ENCODE data around the gene SIN3A. TPM values are rescaled to one million over a fixed set of nuclear protein-coding genes. Genes with fewer than 3 reads are reported as not detected.
A peak's percentile ranks its signal among the peaks of the same experiment; 100 is the strongest.

Gene SIN3A
- total RNA-seq, 2 experiments from 2014 or later = 44.2 to 103 TPM

DNA sequence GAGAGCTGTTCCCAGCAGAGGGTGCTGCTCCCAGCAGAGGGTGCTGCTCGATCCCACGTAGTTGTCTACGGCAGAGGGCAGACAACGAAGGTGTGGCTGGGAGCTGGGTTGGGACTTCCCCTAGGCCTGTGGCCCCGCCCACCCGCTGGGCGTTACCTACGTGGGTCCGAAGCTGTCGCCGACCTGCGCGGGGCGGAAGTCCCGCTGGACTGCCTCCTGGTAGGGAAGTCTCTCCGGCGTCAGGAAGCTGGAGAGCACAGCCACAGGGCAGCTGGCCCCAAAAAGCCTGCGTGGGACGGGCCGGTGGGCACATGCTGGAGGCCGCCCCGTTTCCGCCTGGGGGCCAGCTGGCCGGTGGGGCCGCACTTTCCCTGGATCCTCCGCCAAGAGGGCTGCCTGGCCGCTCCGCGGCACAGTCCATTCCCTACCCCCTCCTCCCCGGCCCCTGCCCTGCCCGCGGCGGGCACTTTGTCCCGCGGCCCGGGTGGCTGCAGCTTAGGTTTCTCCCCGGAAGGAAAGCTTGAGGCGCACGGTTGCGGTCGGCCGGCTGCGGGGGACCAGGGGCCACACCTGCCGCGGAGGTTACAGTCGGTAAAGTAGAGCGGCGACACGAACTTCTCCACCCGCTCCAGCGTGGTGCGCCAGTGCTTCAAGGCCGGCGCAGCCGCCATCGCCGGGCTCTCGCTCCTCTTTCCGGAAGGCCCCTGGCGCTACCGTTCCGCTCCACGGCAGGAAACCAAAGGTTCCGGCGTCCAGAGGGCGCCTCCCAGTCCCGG, 83.4 kb downstream of the SIN3A start, which contains the start of gene MAN2C1:
Gene MAN2C1, minus strand, starts transcription at position 695 of the 776 bp plus-strand sequence. Its CDS starts 24 bp downstream, at position 671.
- peak; percentile 89 for TF ChIP-seq CTCF (conservative IDR thresholded peaks at IDR 0.05; ENCODE audit: low read length)
- no peak for TF ChIP-seq EZH2phosphoT487 (IDR thresholded peaks at IDR 0.05; ENCODE audit: borderline replicate concordance, low read depth, low read length)
- H2AFZ ChIP-seq (ENCODE audit: low read length) = peak within 1 kb of the TSS; percentile 55; the same call in 1 of the 2 replicates
- H4K20me1 ChIP-seq (ENCODE audit: insufficient read depth, low read length) = no peaks in the 10 kb centered on the region
- H3K36me3 ChIP-seq (ENCODE audit: insufficient read depth, low read length) = peaks cover 60% of the 10 kb centered on the region
- intact Hi-C loops (cut with micrococcal nuclease; ENCODE audit: unreplicated experiment) = loop anchor here (1.0 kb wide), 5 partner anchors 21 to 315 kb away; partner anchors contain the start of genes NEIL1, SIN3A and SNUPN
- peak within 1 kb of the TSS; percentile 86 for H3K4me2 ChIP-seq (ENCODE audit: low read length)
- no TSS peak for BruUV-seq (replicated peaks)
- H3K4me3 ChIP-seq (ENCODE audit: low read depth, low read length, poor library complexity, severe bottlenecking) = peak within 1 kb of the TSS; percentile 77
- peaks cover 17% of the 10 kb centered on the region; the same call in 1 of the 2 replicates for H3K79me2 ChIP-seq (ENCODE audit: insufficient read depth, low read depth, low read length)
- H3K27ac ChIP-seq (ENCODE audit: low read depth, low read length, poor library complexity, severe bottlenecking) = peak within 1 kb of the TSS; percentile 88
- peak; percentile 99 for DNase-seq (ENCODE audit: low spot score)
- H3K9me3 ChIP-seq (ENCODE audit: low read length) = no peaks in the 10 kb centered on the region
- ChIA-PET POLR2A (interaction anchor here (0.7 to 3.8 kb wide), 11 partner anchors 11 to 371 kb away, joined by 3 to 29 read pairs (median 3); partner anchors contain the start of genes IMP3 and SIN3A), CTCF (ENCODE audit: unreplicated experiment) (interaction anchor here (0.6 to 1.5 kb wide), 6 partner anchors 27 to 334 kb away, joined by 3 to 6 read pairs (median 4); partner anchors contain the start of genes IMP3 and SIN3A)
- peaks cover 23% of the 10 kb centered on the region for H3K4me1 ChIP-seq (ENCODE audit: insufficient read depth, low read length, poor library complexity, severe bottlenecking)
- no peaks in the 10 kb centered on the region for H3K9me2 ChIP-seq (ENCODE audit: insufficient read depth, low read length)

DNA sequence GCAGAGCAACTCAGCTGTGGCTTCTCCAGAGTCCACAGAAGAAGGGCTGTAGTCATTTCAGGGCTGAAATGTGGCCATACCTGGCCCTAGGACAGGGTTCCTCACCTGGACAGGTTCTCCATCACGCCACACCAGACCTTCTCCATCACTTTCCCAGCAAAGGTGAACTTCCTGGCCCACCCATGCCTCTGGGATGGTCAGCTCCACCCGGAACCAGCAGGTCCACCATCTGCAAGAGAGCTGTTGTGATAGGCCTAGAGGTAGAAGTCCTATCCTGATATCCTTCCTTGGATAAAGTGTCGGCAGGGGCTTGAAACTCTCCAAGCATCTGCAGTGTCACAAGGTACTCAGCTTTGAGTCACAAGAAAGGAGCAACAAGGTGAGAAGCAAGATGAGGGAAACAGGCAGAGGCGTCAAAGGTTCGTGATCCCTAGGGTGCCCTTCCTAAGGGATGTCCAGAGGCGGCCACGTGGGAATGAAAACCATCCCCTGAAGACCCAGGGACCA, 84.0 kb downstream of the SIN3A start:
- Histone ChIP-seq H3K27ac (ENCODE audit: low read depth, low read length, poor library complexity, severe bottlenecking) (peak overlapping the region; percentile 88), H3K4me1 (ENCODE audit: insufficient read depth, low read length, poor library complexity, severe bottlenecking) (peaks cover 23% of the 10 kb centered on the region), H3K4me2 (ENCODE audit: low read length) (peak overlapping the region; percentile 86), H3K79me2 (ENCODE audit: insufficient read depth, low read depth, low read length) (peaks cover 17% of the 10 kb centered on the region; the same call in 1 of the 2 replicates), H3K9me2 (ENCODE audit: insufficient read depth, low read length) (no peaks in the 10 kb centered on the region), H4K20me1 (ENCODE audit: insufficient read depth, low read length) (no peaks in the 10 kb centered on the region), H2AFZ (ENCODE audit: low read length) (peak overlapping the region; percentile 55; the same call in 1 of the 2 replicates), H3K4me3 (ENCODE audit: low read depth, low read length, poor library complexity, severe bottlenecking) (peak overlapping the region; percentile 77), H3K36me3 (ENCODE audit: insufficient read depth, low read length) (peaks cover 53% of the 10 kb centered on the region), H3K9me3 (ENCODE audit: low read length) (no peaks in the 10 kb centered on the region)
- ChIA-PET CTCF (ENCODE audit: unreplicated experiment) (interaction anchor here (0.6 to 1.5 kb wide), 5 partner anchors 84 to 334 kb away, joined by 3 to 6 read pairs (median 5); partner anchors contain the start of genes IMP3 and SIN3A), POLR2A (interaction anchor here (0.8 to 3.8 kb wide), 10 partner anchors 11 to 379 kb away, joined by 3 to 29 read pairs (median 3); partner anchors contain the start of genes IMP3 and SIN3A)
- intact Hi-C loops (cut with micrococcal nuclease; ENCODE audit: unreplicated experiment) = no loop called here
- BruUV-seq (replicated peaks) = no TSS peak
- no peak for DNase-seq (ENCODE audit: low spot score)
- no peak for TF ChIP-seq EZH2phosphoT487 (IDR thresholded peaks at IDR 0.05; ENCODE audit: borderline replicate concordance, low read depth, low read length)
- no peak for TF ChIP-seq CTCF (conservative IDR thresholded peaks at IDR 0.05; ENCODE audit: low read length)

Measured in OCI-LY7 (cell line).